Measurements from ENCODE around the gene SLCO4A1.

The SLCO4A1 gene, protein sequence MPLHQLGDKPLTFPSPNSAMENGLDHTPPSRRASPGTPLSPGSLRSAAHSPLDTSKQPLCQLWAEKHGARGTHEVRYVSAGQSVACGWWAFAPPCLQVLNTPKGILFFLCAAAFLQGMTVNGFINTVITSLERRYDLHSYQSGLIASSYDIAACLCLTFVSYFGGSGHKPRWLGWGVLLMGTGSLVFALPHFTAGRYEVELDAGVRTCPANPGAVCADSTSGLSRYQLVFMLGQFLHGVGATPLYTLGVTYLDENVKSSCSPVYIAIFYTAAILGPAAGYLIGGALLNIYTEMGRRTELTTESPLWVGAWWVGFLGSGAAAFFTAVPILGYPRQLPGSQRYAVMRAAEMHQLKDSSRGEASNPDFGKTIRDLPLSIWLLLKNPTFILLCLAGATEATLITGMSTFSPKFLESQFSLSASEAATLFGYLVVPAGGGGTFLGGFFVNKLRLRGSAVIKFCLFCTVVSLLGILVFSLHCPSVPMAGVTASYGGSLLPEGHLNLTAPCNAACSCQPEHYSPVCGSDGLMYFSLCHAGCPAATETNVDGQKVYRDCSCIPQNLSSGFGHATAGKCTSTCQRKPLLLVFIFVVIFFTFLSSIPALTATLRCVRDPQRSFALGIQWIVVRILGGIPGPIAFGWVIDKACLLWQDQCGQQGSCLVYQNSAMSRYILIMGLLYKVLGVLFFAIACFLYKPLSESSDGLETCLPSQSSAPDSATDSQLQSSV

GRCh38 chr20:62642051-62642665 is at the start of gene SLCO4A1:
Gene SLCO4A1 (plus strand): TSS chr20:62642503. CDS start chr20:62656455, 13,952 bp downstream.
- DNase-seq (ENCODE audit: low spot score): peak; percentile 87

GRCh38 chr20:62592506-62593177 is 49.7 kb upstream of the SLCO4A1 start:
- no peak for DNase-seq (ENCODE audit: low spot score)

DNA sequence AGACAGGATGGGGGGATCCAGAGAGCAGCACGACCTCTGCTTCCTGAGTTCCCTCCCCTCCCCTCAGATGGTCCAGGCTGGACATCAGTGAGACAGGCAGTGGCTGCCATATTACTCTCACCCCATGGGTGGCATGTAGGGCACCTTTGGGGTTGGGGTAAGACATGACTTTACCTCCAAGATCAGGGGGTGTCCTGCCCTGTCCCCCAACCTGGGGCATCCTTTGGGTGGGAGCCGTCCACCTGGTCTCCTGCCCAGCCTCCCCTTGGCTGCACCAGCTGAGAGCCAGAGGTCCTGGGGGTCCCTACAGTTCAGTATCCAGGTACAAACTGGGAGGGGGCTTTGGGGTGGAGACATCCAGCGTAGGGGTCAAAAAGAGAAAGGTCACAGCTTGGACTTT is 48.7 kb upstream of the SLCO4A1 start:
- DNase-seq (ENCODE audit: low spot score): no peak

- DNase-seq (ENCODE audit: low spot score): no peak
These were observed 47.2 kb upstream of the SLCO4A1 start for GRCh38 chr20:62595069-62595468.

DNA sequence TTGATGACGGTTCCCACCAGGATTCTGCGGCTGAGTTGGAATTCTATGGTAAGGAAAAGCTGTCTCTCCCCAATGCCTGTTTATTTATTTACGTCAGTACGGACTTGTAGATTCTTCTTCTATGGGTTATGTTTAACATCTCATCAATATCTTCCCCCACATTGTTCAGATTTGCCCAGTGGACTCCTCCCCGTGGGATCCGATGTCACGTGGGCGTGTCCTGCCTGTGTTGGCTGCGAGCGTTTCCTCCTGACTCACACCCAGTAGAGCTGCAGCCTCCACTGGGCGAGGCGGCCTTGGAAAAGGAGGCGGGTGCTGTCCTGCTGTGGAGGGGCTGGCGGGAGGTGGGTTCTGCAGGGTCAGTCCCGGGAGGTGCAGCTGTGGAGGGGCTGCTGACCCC is 46.8 kb upstream of the SLCO4A1 start:
- no peak for DNase-seq (ENCODE audit: low spot score)

GRCh38 chr20:62596486-62596885 is 45.8 kb upstream of the SLCO4A1 start:
- DNase-seq (ENCODE audit: low spot score): no peak

GRCh38 chr20:62596921-62597320 is 45.4 kb upstream of the SLCO4A1 start:
- no peak for DNase-seq (ENCODE audit: low spot score)

DNA sequence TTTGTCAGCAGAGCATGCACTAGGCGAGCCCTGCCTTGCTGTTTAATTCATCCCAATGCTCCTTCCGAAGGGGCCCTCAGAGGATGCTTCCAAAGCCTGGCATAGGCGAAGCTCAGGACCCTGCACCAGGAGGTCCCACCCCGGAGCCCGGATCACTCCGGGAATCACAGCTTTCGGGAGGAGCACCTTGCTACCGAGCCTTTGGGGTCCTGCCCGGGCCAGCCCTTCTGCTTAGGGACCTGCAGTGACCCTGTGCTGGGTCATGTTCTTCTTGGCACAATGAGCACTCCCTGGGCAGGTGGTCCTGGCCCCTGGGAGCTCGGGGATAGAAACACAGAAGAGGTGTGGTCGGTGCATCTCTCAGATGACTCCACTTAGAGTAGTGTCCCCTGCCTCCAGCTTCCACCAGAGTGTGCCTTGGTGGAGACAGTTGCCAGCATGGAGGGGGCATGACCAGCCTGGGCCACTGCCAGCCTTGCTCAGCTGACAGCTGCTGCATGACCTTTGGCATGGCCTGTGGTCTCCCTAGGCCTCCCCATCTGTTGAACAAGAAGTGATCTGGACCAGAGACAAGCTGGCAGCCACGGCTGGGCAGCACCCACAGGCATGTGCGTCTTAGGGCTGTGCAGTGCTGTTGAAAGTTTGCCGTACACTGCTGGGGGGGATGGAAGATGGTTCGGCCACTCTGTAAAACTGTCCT is 44.7 kb upstream of the SLCO4A1 start:
- no peak for DNase-seq (ENCODE audit: low spot score)

DNA sequence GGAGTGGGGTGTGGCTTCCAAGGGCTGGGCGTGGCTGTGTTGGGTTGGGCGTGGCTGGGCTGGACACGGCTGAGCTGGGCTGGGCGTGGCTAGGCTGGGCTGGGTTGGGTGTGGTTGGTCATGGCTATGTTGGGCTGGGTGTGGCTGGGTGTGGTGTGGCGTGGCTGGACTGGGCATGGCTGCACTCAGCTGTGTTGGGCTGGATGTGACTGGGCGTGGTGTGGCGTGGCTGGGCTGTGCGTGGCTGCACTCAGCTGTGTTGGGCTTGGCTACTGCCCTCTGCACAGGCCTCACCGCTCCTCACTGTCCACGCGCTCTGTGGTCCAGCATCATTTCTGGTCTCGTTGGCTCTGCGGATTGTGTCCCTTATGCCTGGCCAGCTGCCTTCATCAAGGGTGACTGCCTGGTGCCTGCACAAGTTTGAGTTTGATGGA is 43.5 kb upstream of the SLCO4A1 start:
- peak; percentile 67 for DNase-seq (ENCODE audit: low spot score)

GRCh38 chr20:62599216-62600110 is 42.8 kb upstream of the SLCO4A1 start:
- no peak for DNase-seq (ENCODE audit: low spot score)

DNA sequence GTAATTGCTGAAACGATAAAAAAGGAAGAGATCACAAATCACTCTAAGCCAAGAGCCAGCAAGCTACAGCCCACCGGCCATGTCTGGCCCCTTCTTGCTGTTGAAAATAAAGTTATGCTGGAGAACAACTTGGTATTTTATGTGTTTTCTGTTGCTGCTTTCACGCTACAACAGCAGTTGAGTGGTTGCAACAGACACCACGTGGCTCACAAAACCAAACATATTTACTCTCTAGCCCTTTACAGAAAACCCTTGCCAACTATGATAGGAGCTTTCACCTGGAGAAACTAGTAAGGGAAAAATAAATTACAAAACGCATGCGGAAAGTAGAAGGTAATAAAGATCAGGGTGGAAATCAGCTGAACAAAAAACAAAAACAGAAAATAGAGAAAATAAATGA is 41.1 kb upstream of the SLCO4A1 start:
- DNase-seq (ENCODE audit: low spot score): no peak

DNA sequence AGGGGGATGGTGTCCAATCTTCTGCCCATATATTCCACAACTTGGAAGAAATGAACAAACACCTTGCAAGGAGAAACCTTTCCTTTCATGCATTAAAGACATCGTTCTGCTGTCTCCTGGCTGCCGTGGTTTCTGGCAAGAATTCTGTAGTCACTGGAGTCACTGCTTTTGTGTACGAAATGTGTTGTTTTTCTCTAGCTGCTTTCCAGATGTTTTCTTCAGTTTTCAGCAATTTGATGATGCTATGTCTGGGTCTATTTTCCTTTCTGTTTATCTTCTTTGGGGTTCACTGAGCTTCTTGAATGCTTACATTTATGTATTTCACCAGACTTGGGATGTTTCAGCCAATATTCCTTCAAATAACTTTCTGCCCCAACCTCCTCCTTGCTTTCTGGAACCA is 40.6 kb upstream of the SLCO4A1 start:
- DNase-seq (ENCODE audit: low spot score): no peak

GRCh38 chr20:62602550-62602949 is 39.8 kb upstream of the SLCO4A1 start:
- DNase-seq (ENCODE audit: low spot score): no peak

DNA sequence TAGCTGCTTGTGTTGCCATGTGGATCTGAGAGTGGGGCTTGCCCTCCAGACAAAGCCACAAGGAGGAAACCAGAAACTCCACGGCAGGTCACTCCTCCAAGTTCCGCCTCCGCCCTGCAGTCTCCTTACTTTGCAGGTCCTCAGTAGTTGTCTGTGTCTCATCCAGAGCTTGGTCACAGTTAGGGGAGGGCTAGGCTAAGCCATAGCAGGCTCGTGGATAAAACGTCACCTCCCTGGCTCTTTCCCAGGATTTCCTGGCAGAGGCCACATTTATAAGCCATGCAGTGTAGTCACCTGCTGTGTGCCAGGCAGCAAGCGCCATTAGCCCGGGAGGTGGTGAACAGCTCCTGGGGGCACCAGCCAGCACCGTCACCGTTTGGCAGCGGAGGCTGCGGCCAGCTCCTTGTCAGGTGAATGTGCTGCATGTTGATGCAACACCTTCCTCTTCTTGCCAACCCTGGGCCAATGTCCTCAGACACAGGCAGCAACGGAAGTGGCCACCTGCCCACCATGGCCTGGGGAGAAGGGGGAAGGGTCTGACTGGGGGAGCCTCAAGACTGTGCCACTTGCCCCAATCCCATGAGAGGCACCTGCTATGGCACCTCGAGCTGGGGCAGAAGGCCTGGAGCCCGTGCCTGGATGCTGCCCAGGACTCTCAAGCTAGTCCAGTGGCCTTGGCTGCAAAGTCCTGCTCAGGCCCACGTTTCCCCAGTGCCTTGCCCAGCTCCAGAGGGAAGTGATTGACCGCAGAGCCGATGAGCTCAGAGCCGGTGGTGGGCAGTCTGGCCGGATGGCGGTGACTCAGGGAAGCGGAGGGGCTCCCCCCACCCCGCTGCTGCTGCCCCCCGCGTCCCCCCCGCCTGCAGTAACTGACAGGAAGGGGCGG is 39.0 kb upstream of the SLCO4A1 start:
- peak; percentile 55 for DNase-seq (ENCODE audit: low spot score)

GRCh38 chr20:62603907-62604785 is 38.2 kb upstream of the SLCO4A1 start:
- peak; percentile 37 for DNase-seq (ENCODE audit: low spot score)

GRCh38 chr20:62604796-62605195 is 37.5 kb upstream of the SLCO4A1 start:
- DNase-seq (ENCODE audit: low spot score): no peak

DNA sequence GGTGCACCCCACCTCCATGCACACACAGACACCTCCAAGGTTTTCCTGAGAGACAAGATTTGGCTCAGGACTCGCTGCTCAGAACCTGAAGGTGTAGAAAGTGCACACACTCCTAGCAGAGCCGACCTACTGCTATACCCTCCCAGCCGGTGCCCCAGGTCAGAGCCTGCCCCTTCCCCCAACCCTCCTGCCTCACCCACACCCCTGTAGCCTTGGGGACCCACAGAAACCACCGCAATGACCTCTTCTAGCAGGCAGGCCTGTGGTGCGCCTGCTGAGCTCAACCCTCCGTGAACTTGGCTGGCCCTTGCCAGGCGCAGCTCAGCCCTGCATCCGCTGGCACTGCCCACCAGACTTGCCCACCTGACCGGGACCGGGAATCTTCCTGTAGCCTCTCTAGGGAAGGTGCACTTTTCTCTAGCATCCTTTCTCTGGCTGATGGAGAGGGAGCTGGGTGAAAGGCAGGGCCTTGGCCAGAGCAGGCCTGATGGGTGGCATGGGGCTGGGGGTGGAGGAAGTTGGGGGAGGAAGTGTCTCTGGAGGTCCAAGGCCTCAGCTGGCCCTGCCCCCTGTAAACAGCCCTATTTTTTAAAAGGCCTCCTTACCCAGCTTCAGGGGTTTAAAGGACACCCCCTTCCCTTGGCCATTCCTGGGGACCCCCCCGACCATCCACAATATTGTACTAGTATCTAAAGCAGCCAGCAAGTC is 36.9 kb upstream of the SLCO4A1 start:
- peak; percentile 47 for DNase-seq (ENCODE audit: low spot score)

- DNase-seq (ENCODE audit: low spot score): peak; percentile 83
These were observed 36.3 kb upstream of the SLCO4A1 start for GRCh38 chr20:62606016-62606415.
